GM19372 (cell line): ENCODE results near the gene DACH1.

Experiments
- ATAC-seq: cut with Tn5 transposase; IDR thresholded peaks from one replicate; pipeline ENCODE4 v1.9.1; 2021; ENCODE audit warnings: mild to moderate bottlenecking, low read depth, moderate library complexity; ENCODE audit not compliant: unreplicated experiment

Gene DACH1

GRCh38 chr13:71830736-71831135, 36.3 kb downstream of the DACH1 start:
- no peak for ATAC-seq

- no peak for ATAC-seq
These were observed 36.7 kb downstream of the DACH1 start for GRCh38 chr13:71830323-71830722.

- no peak for ATAC-seq
These were observed 37.5 kb downstream of the DACH1 start for GRCh38 chr13:71829547-71829946.

DNA sequence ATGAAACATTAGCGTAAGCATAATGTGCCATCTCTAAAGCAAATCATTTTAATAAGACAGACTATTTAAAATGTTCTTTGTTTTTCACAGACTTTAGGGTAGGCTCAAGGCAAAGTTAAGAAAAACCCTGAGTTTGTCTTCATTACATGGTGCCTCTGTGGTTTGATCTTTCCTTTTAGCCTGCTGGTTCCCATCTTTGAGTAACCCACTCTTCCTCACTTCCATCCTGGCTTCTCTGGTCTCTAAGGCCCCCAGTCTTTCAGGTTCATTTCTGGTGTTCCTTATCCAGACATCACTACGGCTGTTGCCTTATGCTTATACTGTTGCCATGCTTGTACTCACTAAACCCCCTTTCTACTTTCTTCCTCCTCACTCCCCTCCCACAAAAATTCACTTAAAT, 38.4 kb downstream of the DACH1 start:
- ATAC-seq = no peak

GRCh38 chr13:71828117-71828516, 38.9 kb downstream of the DACH1 start:
- no peak for ATAC-seq

DNA sequence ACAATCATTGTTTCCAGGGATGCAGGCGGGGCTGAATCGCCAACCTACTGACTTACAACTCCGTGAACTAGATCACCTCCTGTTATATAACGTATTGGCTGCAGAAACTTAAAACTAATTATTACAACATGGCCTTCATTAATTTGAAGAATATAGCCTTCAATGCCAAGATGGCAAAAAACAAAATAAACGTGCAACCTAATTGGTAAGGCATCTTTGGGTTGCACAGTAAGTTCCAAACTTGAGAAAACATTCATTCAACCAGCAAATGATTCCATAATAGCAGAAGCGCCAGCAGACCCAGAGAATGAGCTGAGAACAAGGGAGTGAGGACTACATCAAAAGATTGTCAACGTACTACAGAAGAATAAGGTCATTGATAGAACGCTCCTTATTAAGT, 39.8 kb downstream of the DACH1 start:
- no peak for ATAC-seq

DNA sequence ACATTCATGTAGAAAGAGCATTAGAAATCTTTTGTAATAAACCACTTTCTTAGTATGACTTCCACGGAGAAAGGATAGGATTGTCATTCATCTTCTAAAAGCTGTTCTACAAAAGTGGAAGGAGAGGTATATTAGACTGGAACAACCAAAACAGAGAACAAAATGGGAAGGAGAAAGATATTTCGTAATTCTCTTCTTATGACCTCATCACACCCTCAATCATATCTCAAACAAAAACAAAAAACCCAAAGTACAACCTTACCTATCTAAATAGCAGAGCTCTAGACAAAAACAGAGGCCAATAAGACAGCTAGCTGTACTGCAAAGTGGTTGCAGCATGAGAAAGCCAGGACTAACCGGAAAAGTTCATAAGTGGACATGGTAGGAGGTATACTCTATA, 46.3 kb downstream of the DACH1 start:
- ATAC-seq = no peak

DNA sequence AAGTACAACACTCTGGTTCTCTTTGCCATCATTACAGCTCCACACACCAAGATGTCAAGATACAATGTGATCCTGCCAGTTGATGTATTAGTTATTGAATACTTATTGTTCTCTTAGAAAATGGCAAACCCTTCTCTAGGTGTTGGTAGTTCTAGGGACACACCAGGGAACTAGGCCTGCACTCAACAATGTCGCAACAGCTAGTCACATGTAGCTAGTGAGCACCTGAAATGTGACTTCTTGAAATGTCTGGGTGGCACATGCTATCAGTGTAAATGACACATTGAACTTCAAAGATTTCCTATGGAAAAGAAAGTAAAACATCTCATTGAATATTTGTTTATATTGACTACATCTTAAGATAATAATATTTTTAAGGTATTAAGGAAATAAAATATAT, 49.7 kb downstream of the DACH1 start:
- no peak for ATAC-seq

DNA sequence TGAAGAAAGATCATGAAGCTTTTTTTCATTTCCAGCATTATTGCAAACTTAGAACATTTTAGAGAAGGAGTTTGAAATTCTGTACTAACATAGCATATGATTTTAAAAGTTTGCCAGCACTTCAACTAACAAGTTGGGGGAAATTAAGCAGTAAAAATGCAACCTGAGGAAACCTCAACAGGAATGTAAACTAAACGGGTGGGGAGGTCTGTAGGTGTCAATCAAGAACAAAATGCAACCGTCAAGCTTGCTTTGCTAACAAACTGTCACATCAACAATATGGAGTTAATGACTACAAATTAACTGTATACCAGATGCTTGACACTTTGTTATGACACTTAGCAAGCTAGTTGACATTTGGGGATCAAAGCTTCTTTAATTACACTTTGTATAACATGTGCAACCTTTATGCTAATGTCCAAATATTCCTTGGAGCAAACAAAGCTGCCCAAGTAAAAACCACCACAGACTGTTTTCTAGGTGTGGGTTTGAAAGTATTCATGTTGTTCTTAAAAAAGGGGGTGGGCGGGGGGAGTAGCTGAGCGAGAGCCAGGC, 52.1 kb downstream of the DACH1 start:
- no peak for ATAC-seq

DNA sequence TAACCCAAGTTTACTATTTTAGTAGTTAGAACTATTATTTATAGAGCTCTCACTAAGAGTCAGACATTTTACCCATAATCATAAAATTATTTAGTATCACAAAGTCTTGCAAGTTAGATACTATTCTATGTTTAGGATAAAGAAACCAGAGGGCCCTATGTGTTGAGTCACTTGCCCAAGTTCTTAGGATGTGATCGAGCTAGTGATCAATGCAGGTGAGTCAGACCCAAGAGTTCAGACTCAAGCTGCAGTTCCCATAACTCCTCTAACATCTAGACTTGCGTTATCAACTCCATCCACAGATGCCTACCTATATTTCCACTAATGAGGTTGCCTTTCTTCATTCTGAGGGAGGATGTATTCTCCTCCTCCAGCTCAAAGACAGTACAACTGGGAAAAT, 53.8 kb downstream of the DACH1 start:
- ATAC-seq = no peak

DNA sequence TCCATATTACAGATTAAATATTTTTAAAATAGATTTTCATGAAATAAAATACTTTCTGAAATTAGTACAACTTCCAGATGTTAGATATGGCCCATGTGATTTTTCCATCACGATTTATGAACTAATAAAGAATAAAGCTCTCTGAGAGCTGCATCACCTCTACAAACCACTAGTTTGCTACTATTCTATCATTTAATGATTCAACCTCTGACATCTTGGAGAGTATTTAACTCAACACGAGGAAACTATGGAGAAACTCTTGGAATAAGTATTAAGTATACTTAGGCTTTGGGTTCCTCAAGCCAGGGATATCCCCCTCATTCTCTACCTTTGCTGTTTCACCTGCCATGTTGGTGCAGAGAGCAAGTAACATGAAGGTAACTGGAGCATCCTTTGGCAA, 55.7 kb downstream of the DACH1 start:
- no peak for ATAC-seq

DNA sequence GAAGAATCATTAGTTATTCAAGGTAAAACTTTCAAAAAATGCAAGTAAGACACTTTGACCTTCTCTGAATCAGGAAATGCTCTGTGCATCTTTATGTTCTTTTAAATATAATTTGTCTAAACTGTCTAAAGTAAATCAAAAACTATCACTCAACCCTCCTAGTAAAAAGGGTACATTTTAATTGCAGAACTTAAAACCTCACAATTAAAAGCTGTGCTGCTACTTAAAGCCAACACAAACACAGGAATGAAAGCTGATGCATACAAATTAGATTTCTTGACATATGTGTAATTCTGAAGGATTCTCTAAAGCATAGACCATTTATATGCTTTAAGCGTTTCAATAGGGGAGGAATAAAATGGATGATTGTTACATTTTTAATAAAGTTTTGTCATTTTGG, 58.3 kb downstream of the DACH1 start:
- no peak for ATAC-seq

DNA sequence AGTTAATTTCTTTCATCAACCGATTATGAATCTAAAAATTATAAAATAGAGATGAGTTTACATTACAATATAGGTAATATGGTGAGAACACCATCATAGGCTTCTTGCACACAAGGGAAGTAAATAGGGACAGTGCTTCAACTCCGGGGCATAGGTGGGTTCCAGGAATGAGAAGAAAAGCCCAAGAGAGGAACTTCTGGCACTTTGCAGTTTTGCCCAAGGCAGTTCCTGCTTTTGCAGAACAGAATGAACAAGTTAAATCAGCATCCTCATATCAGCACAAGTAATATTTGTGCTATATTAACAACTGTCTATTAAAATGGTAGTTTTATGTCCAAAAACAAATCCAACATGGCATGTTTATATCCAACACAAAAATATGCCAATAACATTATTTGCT, 60.1 kb downstream of the DACH1 start:
- no peak for ATAC-seq

DNA sequence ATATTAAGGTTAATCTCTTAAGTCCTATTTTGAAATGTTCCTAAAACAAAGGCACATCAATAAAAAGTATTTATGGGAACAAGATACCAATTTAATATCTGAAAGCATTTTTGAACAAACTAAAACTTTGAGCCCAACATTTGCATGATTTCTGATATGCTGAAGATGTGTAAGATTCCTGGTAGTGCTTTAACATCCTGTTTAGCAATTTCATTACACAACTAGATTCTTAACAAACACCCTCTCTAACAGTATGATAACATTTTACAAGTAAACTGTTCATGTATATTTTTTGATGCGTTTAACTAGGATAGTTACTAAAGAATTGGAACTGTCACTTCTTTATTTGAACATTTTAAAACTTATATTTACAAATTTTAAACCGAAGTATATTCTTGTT, 63.9 kb downstream of the DACH1 start:
- ATAC-seq = no peak

DNA sequence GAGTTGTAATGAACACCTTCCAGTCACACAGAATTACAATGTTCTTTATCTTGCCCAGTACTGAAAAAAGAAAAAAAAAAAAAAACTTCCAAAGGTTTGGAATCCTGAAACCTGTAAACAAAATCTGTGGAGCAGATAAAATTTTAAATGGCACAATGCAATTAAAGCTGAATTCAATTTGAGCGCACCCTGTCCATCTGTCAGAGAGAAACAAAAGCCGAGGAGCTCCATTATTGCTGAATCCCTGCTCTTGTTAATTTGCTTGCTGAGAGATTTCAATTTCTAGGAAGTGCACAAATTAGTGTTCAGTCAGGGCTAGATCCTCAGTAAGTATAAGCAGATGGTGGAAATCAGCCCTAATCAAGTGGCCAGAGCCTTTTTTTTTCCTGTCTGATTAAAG, 65.2 kb downstream of the DACH1 start:
- no peak for ATAC-seq

DNA sequence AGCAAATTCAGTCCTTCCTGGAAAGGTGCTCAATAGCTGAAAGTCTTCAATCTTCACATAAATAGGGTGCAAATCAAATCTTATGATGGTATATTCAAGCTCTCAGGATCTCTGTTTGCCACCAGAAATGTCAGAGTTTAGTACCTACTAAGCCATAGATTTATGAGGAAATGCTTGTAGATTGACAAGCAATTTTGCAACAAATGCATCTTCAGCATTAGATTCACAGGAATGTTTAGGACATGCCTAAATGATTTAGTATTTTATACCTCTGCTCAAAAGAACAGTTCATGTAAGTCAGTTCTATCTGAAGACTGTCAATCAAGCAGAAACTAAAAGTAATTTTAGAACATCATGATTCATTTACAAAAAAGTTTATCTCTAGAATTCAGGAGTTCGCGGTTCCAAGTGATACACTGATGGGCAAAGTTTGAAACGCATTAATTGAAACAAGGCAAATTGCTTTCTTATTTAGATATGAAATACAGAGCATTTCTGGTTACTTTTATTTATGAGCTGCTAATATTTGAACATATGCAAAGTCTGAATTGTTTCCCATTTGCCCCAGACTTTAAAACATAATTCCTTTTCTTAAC, 65.7 kb downstream of the DACH1 start:
- no peak for ATAC-seq

DNA sequence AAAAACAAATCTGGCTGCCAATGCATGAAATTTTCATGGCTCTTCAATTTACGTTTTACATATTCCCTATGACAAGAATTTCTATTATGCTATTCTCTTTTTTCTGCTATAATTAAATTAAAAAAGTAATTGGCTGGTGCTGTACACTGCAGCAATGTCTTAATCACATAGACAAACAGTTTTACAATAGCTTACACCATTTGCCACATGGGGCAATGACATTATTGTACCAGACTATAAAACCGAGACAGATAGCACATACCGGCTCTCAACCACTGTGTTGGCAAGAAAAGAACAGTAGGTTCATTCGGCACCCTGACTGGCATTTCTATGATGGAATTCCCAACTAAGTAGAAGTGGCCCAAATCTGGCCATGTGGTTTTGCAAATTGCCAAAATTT, 67.7 kb downstream of the DACH1 start:
- no peak for ATAC-seq

DNA sequence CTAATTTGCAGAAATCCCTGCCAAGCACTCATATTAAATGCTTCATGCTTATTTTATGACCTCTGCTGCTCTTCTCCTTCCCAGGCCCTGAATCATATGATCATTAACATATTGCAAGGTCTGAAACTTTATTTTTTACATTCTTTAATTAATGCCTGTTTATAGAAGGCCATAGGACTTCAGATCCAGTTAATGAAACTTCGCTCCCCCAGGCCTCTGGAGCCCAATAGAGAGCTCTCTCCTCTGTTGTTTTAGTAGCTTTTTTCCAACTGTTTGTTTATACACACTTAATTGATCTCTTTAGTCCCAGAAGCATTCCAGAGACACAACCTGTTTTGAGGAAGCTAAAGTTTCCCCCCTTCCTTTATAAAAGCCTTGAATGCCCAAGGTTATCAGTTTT, 68.3 kb downstream of the DACH1 start:
- no peak for ATAC-seq

DNA sequence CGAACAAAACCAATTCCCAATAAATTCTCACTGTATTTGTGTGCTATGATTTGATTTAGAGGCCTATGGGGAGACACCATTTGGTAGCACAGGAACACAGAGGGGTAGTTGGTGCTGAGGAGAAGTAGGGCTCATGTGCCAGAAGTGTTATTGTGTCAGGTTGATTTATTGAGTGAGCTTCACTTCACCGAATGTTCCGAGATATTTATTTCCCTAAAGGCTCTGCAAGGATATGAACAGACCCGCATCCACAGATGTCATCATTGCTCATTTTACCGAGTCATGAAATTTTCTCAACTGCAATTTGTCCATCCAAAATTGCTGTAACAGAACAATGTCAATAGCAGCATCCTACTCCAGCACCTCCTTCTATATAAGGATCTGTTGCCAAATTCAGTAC, 69.5 kb downstream of the DACH1 start:
- ATAC-seq = no peak

- no peak for ATAC-seq
These were observed 77.2 kb downstream of the DACH1 start for GRCh38 chr13:71789693-71790329.

DNA sequence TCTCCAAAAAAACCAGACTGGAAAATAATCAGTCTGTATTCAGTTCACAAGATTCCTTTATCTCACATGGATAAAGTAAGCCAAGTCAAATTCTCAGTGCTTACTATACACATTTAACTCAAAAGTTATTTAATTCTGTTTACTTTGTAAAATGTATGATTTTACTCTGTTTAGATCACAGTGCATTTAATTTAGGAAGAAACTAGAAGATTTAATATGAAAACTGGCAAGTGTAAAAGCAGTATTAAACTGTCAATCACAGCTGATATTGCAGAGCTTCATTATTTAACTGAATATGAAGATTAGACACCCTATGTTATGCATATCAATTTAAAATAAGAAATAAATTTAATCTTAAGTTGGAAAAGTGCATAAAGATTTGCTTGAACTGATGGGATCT, 78.0 kb downstream of the DACH1 start:
- ATAC-seq = no peak

- no peak for ATAC-seq
These were observed 79.6 kb downstream of the DACH1 start for GRCh38 chr13:71787414-71787813.
